ENCODE measurements around the gene FAR2.
A peak's percentile ranks its signal among the peaks of the same experiment; 100 is the strongest.

FAR2 gene

DNA sequence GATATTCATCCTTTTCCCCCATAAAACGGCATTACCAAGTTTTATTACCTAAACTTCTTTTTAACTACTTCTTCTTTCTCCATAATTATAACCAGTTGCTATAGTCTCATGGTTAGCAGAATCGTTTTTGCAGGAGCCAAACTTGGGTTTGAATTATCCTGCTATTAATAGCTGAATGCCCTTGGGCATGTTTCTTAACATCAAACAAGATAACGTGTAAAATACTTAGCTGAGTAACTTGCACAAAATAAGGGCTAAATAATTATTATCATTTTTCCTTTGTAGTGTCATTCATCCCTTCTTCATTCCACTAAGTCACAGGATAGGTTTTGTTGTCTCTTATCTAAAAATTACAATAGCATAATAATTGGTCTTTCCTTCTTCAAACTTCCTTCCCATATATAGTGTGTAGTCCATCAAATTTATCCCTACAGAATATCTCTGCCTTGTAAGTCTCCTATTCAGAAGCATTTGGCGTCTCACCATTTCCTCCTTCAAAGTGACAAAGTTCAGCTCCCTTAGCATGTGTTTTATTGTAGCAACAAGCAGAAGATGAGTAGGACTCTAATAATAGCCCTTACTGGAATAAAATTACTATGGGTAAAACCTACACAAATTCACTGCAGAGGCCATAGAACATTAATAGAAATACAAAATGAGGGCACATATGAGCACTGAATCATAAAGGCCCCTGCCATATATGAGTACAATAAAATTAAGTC, 63.8 kb downstream of the FAR2 start:
- DNase-seq (ENCODE audit: low read depth in 1 of 2, low spot score in 1 of 2), result no peak
- Histone ChIP-seq H3K27me3 (ENCODE audit: insufficient read depth, poor library complexity, severe bottlenecking) (no peaks in the 10 kb centered on the region), H3K27ac (replicated peaks) (no peak overlapping the region), H3K4me3 (replicated peaks; ENCODE audit: insufficient read depth, low read length) (no peak overlapping the region)
- TF ChIP-seq POLR2AphosphoS5 (IDR thresholded peaks at IDR 0.05; ENCODE audit: low read depth) (no peak), SPI1 (IDR thresholded peaks at IDR 0.05; ENCODE audit: borderline replicate concordance, low read depth) (no peak), GABPA (IDR thresholded peaks at IDR 0.05; ENCODE audit: low read depth) (no peak)
- TF ChIP-seq, protein P1, sequence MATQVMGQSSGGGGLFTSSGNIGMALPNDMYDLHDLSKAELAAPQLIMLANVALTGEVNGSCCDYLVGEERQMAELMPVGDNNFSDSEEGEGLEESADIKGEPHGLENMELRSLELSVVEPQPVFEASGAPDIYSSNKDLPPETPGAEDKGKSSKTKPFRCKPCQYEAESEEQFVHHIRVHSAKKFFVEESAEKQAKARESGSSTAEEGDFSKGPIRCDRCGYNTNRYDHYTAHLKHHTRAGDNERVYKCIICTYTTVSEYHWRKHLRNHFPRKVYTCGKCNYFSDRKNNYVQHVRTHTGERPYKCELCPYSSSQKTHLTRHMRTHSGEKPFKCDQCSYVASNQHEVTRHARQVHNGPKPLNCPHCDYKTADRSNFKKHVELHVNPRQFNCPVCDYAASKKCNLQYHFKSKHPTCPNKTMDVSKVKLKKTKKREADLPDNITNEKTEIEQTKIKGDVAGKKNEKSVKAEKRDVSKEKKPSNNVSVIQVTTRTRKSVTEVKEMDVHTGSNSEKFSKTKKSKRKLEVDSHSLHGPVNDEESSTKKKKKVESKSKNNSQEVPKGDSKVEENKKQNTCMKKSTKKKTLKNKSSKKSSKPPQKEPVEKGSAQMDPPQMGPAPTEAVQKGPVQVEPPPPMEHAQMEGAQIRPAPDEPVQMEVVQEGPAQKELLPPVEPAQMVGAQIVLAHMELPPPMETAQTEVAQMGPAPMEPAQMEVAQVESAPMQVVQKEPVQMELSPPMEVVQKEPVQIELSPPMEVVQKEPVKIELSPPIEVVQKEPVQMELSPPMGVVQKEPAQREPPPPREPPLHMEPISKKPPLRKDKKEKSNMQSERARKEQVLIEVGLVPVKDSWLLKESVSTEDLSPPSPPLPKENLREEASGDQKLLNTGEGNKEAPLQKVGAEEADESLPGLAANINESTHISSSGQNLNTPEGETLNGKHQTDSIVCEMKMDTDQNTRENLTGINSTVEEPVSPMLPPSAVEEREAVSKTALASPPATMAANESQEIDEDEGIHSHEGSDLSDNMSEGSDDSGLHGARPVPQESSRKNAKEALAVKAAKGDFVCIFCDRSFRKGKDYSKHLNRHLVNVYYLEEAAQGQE (IDR thresholded peaks at IDR 0.05; ENCODE audit: insufficient replicate concordance, low read depth), result no peak
- TF ChIP-seq, protein P2, sequence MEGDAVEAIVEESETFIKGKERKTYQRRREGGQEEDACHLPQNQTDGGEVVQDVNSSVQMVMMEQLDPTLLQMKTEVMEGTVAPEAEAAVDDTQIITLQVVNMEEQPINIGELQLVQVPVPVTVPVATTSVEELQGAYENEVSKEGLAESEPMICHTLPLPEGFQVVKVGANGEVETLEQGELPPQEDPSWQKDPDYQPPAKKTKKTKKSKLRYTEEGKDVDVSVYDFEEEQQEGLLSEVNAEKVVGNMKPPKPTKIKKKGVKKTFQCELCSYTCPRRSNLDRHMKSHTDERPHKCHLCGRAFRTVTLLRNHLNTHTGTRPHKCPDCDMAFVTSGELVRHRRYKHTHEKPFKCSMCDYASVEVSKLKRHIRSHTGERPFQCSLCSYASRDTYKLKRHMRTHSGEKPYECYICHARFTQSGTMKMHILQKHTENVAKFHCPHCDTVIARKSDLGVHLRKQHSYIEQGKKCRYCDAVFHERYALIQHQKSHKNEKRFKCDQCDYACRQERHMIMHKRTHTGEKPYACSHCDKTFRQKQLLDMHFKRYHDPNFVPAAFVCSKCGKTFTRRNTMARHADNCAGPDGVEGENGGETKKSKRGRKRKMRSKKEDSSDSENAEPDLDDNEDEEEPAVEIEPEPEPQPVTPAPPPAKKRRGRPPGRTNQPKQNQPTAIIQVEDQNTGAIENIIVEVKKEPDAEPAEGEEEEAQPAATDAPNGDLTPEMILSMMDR (IDR thresholded peaks at IDR 0.05; ENCODE audit: insufficient read depth, low read length), result no peak

DNA sequence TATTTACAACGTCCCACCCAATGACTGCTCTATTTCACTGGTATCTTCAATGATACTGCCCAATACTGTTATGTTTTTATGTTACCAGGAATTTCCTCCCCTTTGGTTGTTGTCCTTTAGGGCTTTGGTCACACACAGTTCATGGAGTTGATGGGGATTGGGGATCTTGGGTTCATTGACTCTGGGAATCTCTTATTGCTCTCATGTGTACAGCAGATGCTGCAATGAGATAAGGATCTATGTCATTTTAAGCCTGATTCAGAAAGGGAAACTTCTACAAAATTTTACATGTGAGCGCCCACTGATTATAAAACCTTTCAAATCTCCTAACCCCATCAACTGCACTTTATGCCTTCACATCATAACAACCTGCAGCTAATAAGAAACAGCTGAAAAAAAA, 67.2 kb downstream of the FAR2 start:
- no peaks in the 10 kb centered on the region for H3K27me3 ChIP-seq (ENCODE audit: insufficient read depth, poor library complexity, severe bottlenecking)
- no peak for DNase-seq (ENCODE audit: low read depth in 1 of 2, low spot score in 1 of 2)
- no peak overlapping the region for H3K4me3 ChIP-seq (replicated peaks; ENCODE audit: insufficient read depth, low read length)
- H3K27ac ChIP-seq (replicated peaks), result peak overlapping the region; percentile 61
- TF ChIP-seq SPI1 (IDR thresholded peaks at IDR 0.05; ENCODE audit: borderline replicate concordance, low read depth), result no peak
- TF ChIP-seq GABPA (IDR thresholded peaks at IDR 0.05; ENCODE audit: low read depth), result no peak
- TF ChIP-seq, protein P1 (IDR thresholded peaks at IDR 0.05; ENCODE audit: insufficient replicate concordance, low read depth), result no peak
- TF ChIP-seq, protein P2 (IDR thresholded peaks at IDR 0.05; ENCODE audit: insufficient read depth, low read length), result no peak
- no peak for TF ChIP-seq POLR2AphosphoS5 (IDR thresholded peaks at IDR 0.05; ENCODE audit: low read depth)

DNA sequence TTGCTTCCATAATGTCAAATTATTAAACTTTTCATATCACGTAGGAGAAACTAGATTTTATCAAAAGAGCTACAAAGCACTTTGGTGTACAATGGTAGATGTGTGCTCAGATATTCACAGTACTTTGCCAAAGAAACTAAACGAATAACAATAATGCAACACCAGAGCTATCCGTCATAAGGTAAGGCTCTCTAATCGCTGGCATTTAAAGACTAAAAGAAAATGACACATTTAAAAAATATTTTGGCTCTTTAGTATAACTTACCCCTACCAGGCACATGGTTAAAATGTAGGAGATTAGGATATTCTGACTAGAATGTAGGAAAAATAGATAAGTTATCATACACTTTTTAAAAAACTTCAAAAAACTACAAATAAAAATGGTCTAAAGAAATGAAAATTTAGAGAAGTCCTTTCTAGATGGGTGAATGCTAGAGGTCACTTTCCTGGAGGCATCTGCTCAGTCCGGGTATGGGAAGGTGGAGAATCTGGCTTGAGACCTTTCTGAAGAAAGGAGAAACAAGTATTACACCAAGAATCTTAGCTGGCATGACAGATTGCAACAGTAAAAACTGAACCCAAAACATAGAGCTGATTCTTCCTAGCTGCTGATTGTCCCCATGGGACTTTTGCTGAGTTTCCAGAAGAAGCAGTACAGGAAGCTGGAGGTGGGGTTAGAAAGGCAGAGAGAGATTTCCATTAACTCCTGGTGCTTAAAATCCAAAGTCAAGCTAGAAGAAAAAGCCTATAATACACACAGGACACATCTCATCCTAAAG, 67.9 kb downstream of the FAR2 start:
- H3K27me3 ChIP-seq (ENCODE audit: insufficient read depth, poor library complexity, severe bottlenecking), result no peaks in the 10 kb centered on the region
- TF ChIP-seq GABPA (IDR thresholded peaks at IDR 0.05; ENCODE audit: low read depth), result no peak
- TF ChIP-seq, protein P1 (IDR thresholded peaks at IDR 0.05; ENCODE audit: insufficient replicate concordance, low read depth), result no peak
- no peak for TF ChIP-seq POLR2AphosphoS5 (IDR thresholded peaks at IDR 0.05; ENCODE audit: low read depth)
- TF ChIP-seq, protein P2 (IDR thresholded peaks at IDR 0.05; ENCODE audit: insufficient read depth, low read length), result no peak
- no peak for TF ChIP-seq SPI1 (IDR thresholded peaks at IDR 0.05; ENCODE audit: borderline replicate concordance, low read depth)
- DNase-seq (ENCODE audit: low read depth in 1 of 2, low spot score in 1 of 2), result peak in 1 of 2 experiments; percentile 59
- H3K4me3 ChIP-seq (replicated peaks; ENCODE audit: insufficient read depth, low read length), result no peak overlapping the region
- peak overlapping the region; percentile 61 for H3K27ac ChIP-seq (replicated peaks)

All from HL-60 (cell line).